ENCODE data around the gene DSP. TPM values are rescaled to one million over a fixed set of nuclear protein-coding genes. Genes with fewer than 3 reads are reported as not detected.

The DSP gene
- total RNA-seq, 1 experiment from 2014 or later = 109 TPM

GRCh38 chr6:7589949-7590917, 48.8 kb downstream of the DSP start, which contains the start of gene SNRNP48:
SNRNP48 (plus strand) TSS chr6:7590198; CDS start chr6:7590258, 60 bp downstream.
- Histone ChIP-seq H3K9me2 (ENCODE audit: insufficient read depth) (no peaks in the 10 kb centered on the region), H3K4me3 (peak within 1 kb of the TSS; percentile 93), H3K9me3 (ENCODE audit: insufficient read depth, low read depth) (no peaks in the 10 kb centered on the region), H3K4me2 (peak within 1 kb of the TSS; percentile 83), H3K36me3 (ENCODE audit: low read depth) (no peaks in the 10 kb centered on the region), H4K20me1 (ENCODE audit: insufficient read depth) (peaks cover 15% of the 10 kb centered on the region), H3K79me2 (ENCODE audit: low read depth) (peaks cover 33% of the 10 kb centered on the region), H3K4me1 (replicated peaks; ENCODE audit: insufficient read depth) (peaks cover 18% of the 10 kb centered on the region; the same call in 1 of the 2 replicates), H2AFZ (peak within 1 kb of the TSS; percentile 89), H3F3A (ENCODE audit: insufficient read depth, low read depth) (no peaks in the 10 kb centered on the region; the same call in 1 of the 2 replicates), H3K27ac (no peak within 1 kb of the TSS), H3K27me3 (ENCODE audit: insufficient read depth, low read depth) (no peaks in the 10 kb centered on the region)
- no TSS peak for BruUV-seq (replicated peaks)
- DNase-seq = peak; percentile 78 to 93
- no peak for TF ChIP-seq CTCF (conservative IDR thresholded peaks at IDR 0.05)
- no peak for TF ChIP-seq EZH2 (IDR thresholded peaks at IDR 0.05; ENCODE audit: low read depth)
- ChIA-PET CTCF (interaction anchor here (0.5 to 0.6 kb wide), 2 partner anchors 306 to 443 kb away, joined by 3 to 5 read pairs; no protein-coding TSS in a partner anchor), POLR2A (ENCODE audit: unreplicated experiment) (interaction anchor here (0.6 to 1.0 kb wide), 5 partner anchors 43 to 912 kb away, joined by 3 to 18 read pairs (median 6); partner anchors contain the start of gene EEF1E1)
- intact Hi-C loops (cut with micrococcal nuclease; ENCODE audit: unreplicated experiment) = loop anchor here (5.0 kb wide), 1 partner anchor 48 kb away; the partner anchor contains the start of gene DSP

GRCh38 chr6:7590918-7591302, 49.4 kb downstream of the DSP start:
- CTCF ChIA-PET = no interaction called here
- Histone ChIP-seq H3K79me2 (ENCODE audit: low read depth) (peaks cover 33% of the 10 kb centered on the region), H3K36me3 (ENCODE audit: low read depth) (no peaks in the 10 kb centered on the region), H3K4me2 (peak overlapping the region; percentile 83), H4K20me1 (ENCODE audit: insufficient read depth) (peaks cover 15% of the 10 kb centered on the region), H3K4me3 (peak overlapping the region; percentile 93), H2AFZ (peak overlapping the region; percentile 89; the same call in 1 of the 2 replicates), H3K4me1 (replicated peaks; ENCODE audit: insufficient read depth) (peaks cover 18% of the 10 kb centered on the region; the same call in 1 of the 2 replicates), H3K9me2 (ENCODE audit: insufficient read depth) (no peaks in the 10 kb centered on the region), H3F3A (ENCODE audit: insufficient read depth, low read depth) (no peaks in the 10 kb centered on the region; the same call in 1 of the 2 replicates), H3K27ac (no peak overlapping the region), H3K9me3 (ENCODE audit: insufficient read depth, low read depth) (no peaks in the 10 kb centered on the region), H3K27me3 (ENCODE audit: insufficient read depth, low read depth) (no peaks in the 10 kb centered on the region)
- intact Hi-C loops (cut with micrococcal nuclease; ENCODE audit: unreplicated experiment) = loop anchor here (5.0 kb wide), 1 partner anchor 49 kb away; the partner anchor contains the start of gene DSP
- POLR2A ChIA-PET (ENCODE audit: unreplicated experiment) = no interaction called here
- peak in 1 of 2 experiments; percentile 17 for DNase-seq
- no peak for TF ChIP-seq EZH2 (IDR thresholded peaks at IDR 0.05; ENCODE audit: low read depth)
- TF ChIP-seq CTCF (conservative IDR thresholded peaks at IDR 0.05) = no peak
- BruUV-seq (replicated peaks) = TSS peak; percentile 29

GRCh38 chr6:7591770-7592169, 50.3 kb downstream of the DSP start:
- POLR2A ChIA-PET (ENCODE audit: unreplicated experiment) = no interaction called here
- no peak for DNase-seq
- TF ChIP-seq CTCF (conservative IDR thresholded peaks at IDR 0.05) = no peak
- no peak for TF ChIP-seq EZH2 (IDR thresholded peaks at IDR 0.05; ENCODE audit: low read depth)
- Histone ChIP-seq H4K20me1 (ENCODE audit: insufficient read depth) (peaks cover 15% of the 10 kb centered on the region), H3K36me3 (ENCODE audit: low read depth) (peaks cover under 1% of the 10 kb centered on the region; the same call in 1 of the 2 replicates), H3K27me3 (ENCODE audit: insufficient read depth, low read depth) (no peaks in the 10 kb centered on the region), H3K4me1 (replicated peaks; ENCODE audit: insufficient read depth) (peaks cover 18% of the 10 kb centered on the region; the same call in 1 of the 2 replicates), H3K79me2 (ENCODE audit: low read depth) (peaks cover 33% of the 10 kb centered on the region), H2AFZ (no peak overlapping the region), H3K4me2 (peak overlapping the region; percentile 83), H3K9me2 (ENCODE audit: insufficient read depth) (no peaks in the 10 kb centered on the region), H3K27ac (no peak overlapping the region), H3F3A (ENCODE audit: insufficient read depth, low read depth) (no peaks in the 10 kb centered on the region; the same call in 1 of the 2 replicates), H3K9me3 (ENCODE audit: insufficient read depth, low read depth) (no peaks in the 10 kb centered on the region), H3K4me3 (no peak overlapping the region; the same call in 1 of the 2 replicates)
- CTCF ChIA-PET = no interaction called here
- intact Hi-C loops (cut with micrococcal nuclease; ENCODE audit: unreplicated experiment) = loop anchor here (5.0 kb wide), 1 partner anchor 49 kb away; the partner anchor contains the start of gene DSP
- BruUV-seq (replicated peaks) = no TSS peak
